GM18502 (cell line): ENCODE results near the gene OR2AJ1.
A peak's percentile ranks its signal among the peaks of the same experiment; 100 is the strongest.

Experiments
- ATAC-seq: cut with Tn5 transposase; IDR thresholded peaks from one replicate; pipeline ENCODE4 v1.9.1; 2021; ENCODE audit warnings: mild to moderate bottlenecking; ENCODE audit not compliant: unreplicated experiment, poor library complexity

The OR2AJ1 gene

GRCh38 chr1:247953408-247953807, 28.7 kb downstream of the OR2AJ1 start:
- ATAC-seq: no peak

- ATAC-seq: no peak
Observed at GRCh38 chr1:247961791-247962190, 37.1 kb downstream of the OR2AJ1 start.

GRCh38 chr1:247962911-247963588, 38.4 kb downstream of the OR2AJ1 start:
- ATAC-seq: no peak

GRCh38 chr1:247964933-247965332, 40.2 kb downstream of the OR2AJ1 start, which contains the start of gene OR2AK2:
Gene OR2AK2 (plus strand): TSS chr1:247965233. CDS start chr1:247965377, 144 bp downstream.
- ATAC-seq: no peak

GRCh38 chr1:247966532-247967204, 42.0 kb downstream of the OR2AJ1 start:
- ATAC-seq: peak; percentile 89
